Measurements from ENCODE around the gene ERLIN1. TPM values are rescaled to one million over a fixed set of nuclear protein-coding genes. Genes with fewer than 3 reads are reported as not detected.
A peak's percentile ranks its signal among the peaks of the same experiment; 100 is the strongest.
"Not testable (repeated sequence)": the region's sequence is repeated elsewhere in the genome, so short reads cannot be mapped to it uniquely, and the experiment has no call there.

The ERLIN1 gene
- total RNA-seq, 2 experiments from 2014 or later, result 18.4 to 18.7 TPM

DNA sequence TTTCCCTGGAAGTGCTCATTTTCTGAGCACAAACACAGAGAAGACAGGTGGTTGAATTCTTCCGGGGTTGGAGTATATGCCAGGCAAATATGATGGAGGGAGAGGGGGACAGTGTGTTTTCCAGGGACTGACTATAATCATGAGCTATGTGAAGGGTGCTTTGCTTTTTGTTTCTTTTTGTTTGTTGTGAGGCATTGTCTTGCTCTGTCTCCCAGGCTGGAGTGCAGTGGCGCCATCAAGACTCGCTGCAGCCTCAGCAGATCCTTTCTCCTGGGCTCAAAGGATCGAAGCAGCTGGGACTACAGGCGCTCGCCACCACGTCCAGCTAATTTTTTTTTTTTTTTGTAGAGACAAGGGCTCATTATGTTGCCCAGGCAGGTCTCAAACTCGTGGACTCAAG, 56.9 kb downstream of the ERLIN1 start:
- DNase-seq, result no peak
- peaks cover 12% of the 10 kb centered on the region for H3K27me3 Mint-ChIP-seq (ENCODE audit: low read depth)
- intact Hi-C loops (cut with micrococcal nuclease), result no loop called here
- CTCF ChIA-PET, result interaction anchor here (0.7 to 0.9 kb wide), 2 partner anchors 18 to 39 kb away, joined by 3 read pairs; no protein-coding TSS in a partner anchor
- no peaks in the 10 kb centered on the region for H3K36me3 Mint-ChIP-seq (ENCODE audit: low read depth)
- no peak overlapping the region for H3K27ac Mint-ChIP-seq
- H3K4me3 Mint-ChIP-seq, result no peak overlapping the region
- H3K4me1 Mint-ChIP-seq (ENCODE audit: low read depth), result no peaks in the 10 kb centered on the region
- peaks cover 2% of the 10 kb centered on the region for H3K9me3 Mint-ChIP-seq

DNA sequence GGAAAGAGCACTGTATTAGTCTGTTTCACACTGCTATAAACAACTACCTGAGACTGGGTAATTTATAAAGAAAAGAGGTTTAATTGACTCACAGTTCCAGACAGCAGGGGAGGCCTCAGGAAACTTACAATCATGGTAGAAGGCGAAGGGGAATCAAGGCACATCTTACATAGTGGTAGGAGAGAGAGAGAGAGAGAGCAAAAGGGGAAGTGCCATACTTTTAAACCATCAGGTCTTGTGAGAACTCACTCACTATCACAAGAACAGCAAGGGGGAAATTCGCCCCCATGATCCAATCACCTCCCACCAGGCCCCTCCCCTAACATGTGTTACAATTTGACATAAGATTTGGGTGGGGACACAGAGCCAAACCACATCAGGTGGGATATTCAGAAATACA, 60.5 kb downstream of the ERLIN1 start:
- intact Hi-C loops (cut with micrococcal nuclease); DNase-seq; H3K4me3 Mint-ChIP-seq; H3K36me3 Mint-ChIP-seq (ENCODE audit: low read depth); H3K27ac Mint-ChIP-seq; H3K4me1 Mint-ChIP-seq (ENCODE audit: low read depth); H3K27me3 Mint-ChIP-seq (ENCODE audit: low read depth); CTCF ChIA-PET; H3K9me3 Mint-ChIP-seq: not testable (repeated sequence)

DNA sequence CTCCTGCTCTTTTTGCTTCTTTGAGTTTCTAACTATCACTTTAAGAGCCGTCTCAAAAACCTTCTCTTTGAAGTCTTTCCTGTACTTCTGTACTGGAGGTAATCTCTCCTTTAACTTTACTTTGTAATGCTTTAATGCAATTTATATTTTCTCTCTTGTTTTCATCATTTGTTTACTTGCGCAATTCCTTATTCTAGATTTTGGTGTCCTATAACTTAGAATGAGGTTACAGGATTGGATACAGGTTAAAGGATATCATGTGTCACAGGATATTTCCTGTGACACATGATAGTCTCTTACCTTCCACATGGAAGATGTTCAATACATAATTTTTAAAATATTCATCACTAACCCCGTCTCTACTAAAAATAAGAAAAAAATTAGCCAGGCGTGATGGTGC, 61.7 kb downstream of the ERLIN1 start:
- Mint-ChIP-seq H3K36me3 (ENCODE audit: low read depth) (no peaks in the 10 kb centered on the region), H3K27ac (no peak overlapping the region), H3K4me3 (no peak overlapping the region), H3K27me3 (ENCODE audit: low read depth) (peaks cover 6% of the 10 kb centered on the region), H3K9me3 (no peaks in the 10 kb centered on the region), H3K4me1 (ENCODE audit: low read depth) (peaks cover 6% of the 10 kb centered on the region)
- intact Hi-C loops (cut with micrococcal nuclease), result no loop called here
- CTCF ChIA-PET, result no interaction called here
- no peak for DNase-seq

GRCh38 chr10:100122780-100123179, 63.0 kb downstream of the ERLIN1 start:
- Mint-ChIP-seq H3K36me3 (ENCODE audit: low read depth) (no peaks in the 10 kb centered on the region), H3K27ac (no peak overlapping the region), H3K4me3 (no peak overlapping the region), H3K9me3 (no peaks in the 10 kb centered on the region), H3K4me1 (ENCODE audit: low read depth) (peaks cover 6% of the 10 kb centered on the region), H3K27me3 (ENCODE audit: low read depth) (peaks cover 6% of the 10 kb centered on the region)
- DNase-seq, result no peak
- CTCF ChIA-PET, result no interaction called here
- intact Hi-C loops (cut with micrococcal nuclease), result no loop called here

- intact Hi-C loops (cut with micrococcal nuclease), result no loop called here
- H3K4me1 Mint-ChIP-seq (ENCODE audit: low read depth), result peaks cover 6% of the 10 kb centered on the region
- CTCF ChIA-PET, result interaction anchor here (0.7 kb wide), 1 partner anchor 310 kb away, joined by 3 read pairs; no protein-coding TSS in a partner anchor
- H3K27ac Mint-ChIP-seq, result no peak overlapping the region
- H3K4me3 Mint-ChIP-seq, result no peak overlapping the region
- peaks cover 9% of the 10 kb centered on the region for H3K27me3 Mint-ChIP-seq (ENCODE audit: low read depth)
- no peaks in the 10 kb centered on the region for H3K36me3 Mint-ChIP-seq (ENCODE audit: low read depth)
- H3K9me3 Mint-ChIP-seq, result no peaks in the 10 kb centered on the region
- no peak for DNase-seq
These were observed 65.3 kb downstream of the ERLIN1 start for GRCh38 chr10:100120550-100120949.

- H3K4me3 Mint-ChIP-seq, result no peak overlapping the region
- peaks cover 6% of the 10 kb centered on the region for H3K4me1 Mint-ChIP-seq (ENCODE audit: low read depth)
- CTCF ChIA-PET, result interaction anchor here (0.7 kb wide), 1 partner anchor 311 kb away, joined by 3 read pairs; no protein-coding TSS in a partner anchor
- intact Hi-C loops (cut with micrococcal nuclease), result no loop called here
- peaks cover 12% of the 10 kb centered on the region for H3K27me3 Mint-ChIP-seq (ENCODE audit: low read depth)
- no peaks in the 10 kb centered on the region for H3K9me3 Mint-ChIP-seq
- no peak for DNase-seq
- no peak overlapping the region for H3K27ac Mint-ChIP-seq
- no peaks in the 10 kb centered on the region for H3K36me3 Mint-ChIP-seq (ENCODE audit: low read depth)
These were observed 66.1 kb downstream of the ERLIN1 start for GRCh38 chr10:100119726-100120125.

DNA sequence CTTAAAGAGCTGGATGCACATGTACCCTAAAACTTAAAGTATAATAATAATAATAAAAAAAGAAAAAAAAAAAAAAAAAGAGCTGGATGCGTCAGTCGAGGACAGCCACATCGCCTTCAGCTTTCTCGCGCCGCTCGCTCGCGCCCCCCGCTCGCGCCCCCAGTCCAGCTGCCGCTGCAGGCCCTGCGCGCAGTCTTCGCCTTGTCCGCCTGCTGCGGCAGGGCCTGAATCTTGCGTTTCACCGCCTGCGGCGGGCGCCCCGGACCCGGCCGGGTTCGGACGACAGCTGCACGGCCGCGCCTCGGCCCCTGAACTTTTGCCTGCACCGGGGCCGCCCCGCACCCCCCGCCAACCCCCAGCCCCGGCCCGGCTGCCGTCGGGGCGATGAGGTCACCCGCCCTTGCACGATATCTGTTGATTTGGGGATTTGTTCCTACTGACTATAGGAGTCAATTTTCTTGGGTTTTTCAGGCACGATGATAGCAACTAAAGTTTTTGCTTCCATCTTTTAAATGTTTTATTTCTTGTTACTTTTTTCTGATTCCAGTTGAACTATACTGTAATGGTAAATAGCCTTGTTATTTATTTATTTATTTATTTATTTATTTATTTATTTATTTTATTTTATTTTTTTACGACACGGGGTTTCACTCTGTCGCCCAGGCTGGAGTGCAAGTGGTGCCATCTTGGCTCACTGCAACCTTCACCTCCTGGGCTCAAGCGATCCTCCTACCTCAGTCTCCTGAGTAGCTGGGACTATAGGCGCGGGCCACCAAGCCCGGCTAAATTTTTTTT, 70.7 kb downstream of the ERLIN1 start:
- intact Hi-C loops (cut with micrococcal nuclease), result no loop called here
- H3K4me3 Mint-ChIP-seq, result no peak overlapping the region
- DNase-seq, result no peak
- no peaks in the 10 kb centered on the region for H3K9me3 Mint-ChIP-seq
- CTCF ChIA-PET, result no interaction called here
- H3K4me1 Mint-ChIP-seq (ENCODE audit: low read depth), result no peaks in the 10 kb centered on the region
- peaks cover 19% of the 10 kb centered on the region for H3K27me3 Mint-ChIP-seq (ENCODE audit: low read depth)
- H3K36me3 Mint-ChIP-seq (ENCODE audit: low read depth), result no peaks in the 10 kb centered on the region
- no peak overlapping the region for H3K27ac Mint-ChIP-seq

GRCh38 chr10:100114460-100114859, 71.4 kb downstream of the ERLIN1 start:
- CTCF ChIA-PET, result interaction anchor here (0.6 to 0.8 kb wide), 2 partner anchors 61 to 63 kb away, joined by 3 read pairs; no protein-coding TSS in a partner anchor
- no peak overlapping the region for H3K27ac Mint-ChIP-seq
- intact Hi-C loops (cut with micrococcal nuclease), result no loop called here

GRCh38 chr10:100109670-100110069, 76.2 kb downstream of the ERLIN1 start:
- Mint-ChIP-seq H3K9me3 (no peaks in the 10 kb centered on the region), H3K36me3 (ENCODE audit: low read depth) (no peaks in the 10 kb centered on the region), H3K27me3 (ENCODE audit: low read depth) (peaks cover 16% of the 10 kb centered on the region), H3K4me1 (ENCODE audit: low read depth) (peaks cover 3% of the 10 kb centered on the region), H3K4me3 (no peak overlapping the region), H3K27ac (no peak overlapping the region)
- CTCF ChIA-PET, result interaction anchor here (0.9 kb wide), 1 partner anchor 64 kb away, joined by 3 read pairs; no protein-coding TSS in a partner anchor
- intact Hi-C loops (cut with micrococcal nuclease), result no loop called here
- DNase-seq, result peak; percentile 19

More at GRCh38 chr10:100114460-100114859, 71.4 kb downstream of the ERLIN1 start:
- Mint-ChIP-seq H3K36me3 (ENCODE audit: low read depth) (no peaks in the 10 kb centered on the region), H3K4me1 (ENCODE audit: low read depth) (peaks cover 1% of the 10 kb centered on the region), H3K9me3 (no peaks in the 10 kb centered on the region), H3K27me3 (ENCODE audit: low read depth) (peaks cover 16% of the 10 kb centered on the region), H3K4me3 (no peak overlapping the region)
- DNase-seq, result no peak

- CTCF ChIA-PET, result no interaction called here
- intact Hi-C loops (cut with micrococcal nuclease), result no loop called here
- no peak for DNase-seq
- no peaks in the 10 kb centered on the region for H3K36me3 Mint-ChIP-seq (ENCODE audit: low read depth)
- H3K27ac Mint-ChIP-seq, result no peak overlapping the region
- H3K27me3 Mint-ChIP-seq (ENCODE audit: low read depth), result peaks cover 29% of the 10 kb centered on the region
- no peak overlapping the region for H3K4me3 Mint-ChIP-seq
- peaks cover 4% of the 10 kb centered on the region for H3K9me3 Mint-ChIP-seq
- peaks cover 3% of the 10 kb centered on the region for H3K4me1 Mint-ChIP-seq (ENCODE audit: low read depth)
These were observed 79.0 kb downstream of the ERLIN1 start for GRCh38 chr10:100106865-100107264.

DNA sequence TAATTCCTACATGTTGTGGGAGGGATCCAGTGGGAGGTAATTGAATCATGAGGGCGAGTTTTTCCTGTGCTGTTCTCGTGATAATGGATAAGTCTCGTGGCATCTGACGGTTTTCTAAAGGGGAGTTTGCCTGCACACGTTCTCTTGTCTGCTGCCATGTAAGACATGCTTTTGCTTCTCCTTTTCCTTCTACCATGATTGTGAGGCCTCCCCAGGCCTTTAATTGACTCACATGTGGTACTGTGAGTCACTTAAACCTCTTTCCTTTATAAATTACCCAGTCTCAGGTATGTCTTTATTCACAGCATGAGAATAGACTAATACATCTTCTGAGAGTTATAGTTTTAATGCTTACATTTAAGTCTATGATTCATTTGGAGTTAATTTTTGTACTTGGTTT, 81.5 kb downstream of the ERLIN1 start:
- Mint-ChIP-seq H3K36me3 (ENCODE audit: low read depth) (no peaks in the 10 kb centered on the region), H3K4me3 (no peak overlapping the region), H3K9me3 (peaks cover 4% of the 10 kb centered on the region), H3K4me1 (ENCODE audit: low read depth) (peaks cover under 1% of the 10 kb centered on the region), H3K27ac (no peak overlapping the region), H3K27me3 (ENCODE audit: low read depth) (peaks cover 48% of the 10 kb centered on the region)
- no peak for DNase-seq
- CTCF ChIA-PET, result no interaction called here
- intact Hi-C loops (cut with micrococcal nuclease), result no loop called here

GRCh38 chr10:100103581-100103980, 82.2 kb downstream of the ERLIN1 start:
- Mint-ChIP-seq H3K27me3 (ENCODE audit: low read depth) (peaks cover 48% of the 10 kb centered on the region), H3K4me1 (ENCODE audit: low read depth) (no peaks in the 10 kb centered on the region), H3K9me3 (peaks cover 4% of the 10 kb centered on the region), H3K27ac (no peak overlapping the region), H3K36me3 (ENCODE audit: low read depth) (no peaks in the 10 kb centered on the region), H3K4me3 (no peak overlapping the region)
- DNase-seq, result no peak
- CTCF ChIA-PET, result no interaction called here
- intact Hi-C loops (cut with micrococcal nuclease), result no loop called here
